Gastroesophageal sphincter (tissue), 3 donors: Measurements from ENCODE around the gene FBXW12.

ENCODE experiments used
- POLR2A ChIP-seq, 2 donors: fragments of 450-650 bp; IDR thresholded peaks; one replicate each; pipeline ENCODE4 v1.6.1; 2017; ENCODE audit warnings: antibody characterized with exemption in 2 of 2, mild to moderate bottlenecking in 2 of 2, moderate library complexity in 1 of 2
- TF ChIP-seq, protein P1 (sequence below), 4 experiments: fragments of 200-600 bp in 2 of 4; fragments of 450-650 bp in 2 of 4; sonication (generic) in 1 of 4; IDR thresholded peaks; one replicate each; pipeline ENCODE4 v1.5.1; 2017 to 2019; ENCODE audit warnings: antibody characterized with exemption in 4 of 4, mild to moderate bottlenecking in 2 of 4, moderate library complexity in 2 of 4

DNA sequence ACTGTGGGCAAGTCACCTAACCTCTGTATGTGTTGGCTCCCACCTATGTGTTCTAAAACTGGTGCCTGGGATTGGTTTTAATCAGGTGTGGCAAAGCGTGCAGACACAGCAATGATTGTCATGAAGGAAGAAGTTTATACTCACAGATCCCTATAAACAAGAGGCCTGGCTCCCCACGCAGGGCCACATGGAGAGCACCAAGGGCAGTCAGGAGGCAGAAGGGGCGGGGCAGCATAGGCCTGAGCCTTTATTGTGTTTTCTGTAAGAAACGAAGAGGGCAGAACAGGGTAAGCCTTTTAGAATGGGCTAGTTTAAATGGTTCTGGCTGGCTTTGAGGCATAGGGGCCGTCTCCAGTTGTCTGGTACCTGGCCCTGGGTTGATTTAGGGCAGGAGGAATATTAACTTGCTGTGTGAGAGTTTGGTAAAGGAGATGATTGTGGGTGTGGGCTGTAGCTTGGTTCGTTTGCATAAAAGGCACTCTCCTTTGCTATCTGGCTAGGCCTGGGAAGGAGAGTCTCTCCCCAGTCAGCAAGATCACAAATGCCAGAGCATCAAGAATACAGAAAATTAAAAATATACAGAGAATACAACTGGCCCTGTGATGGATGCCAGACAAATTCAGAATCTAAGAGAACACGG, 2.2 kb upstream of the FBXW12 start:
- TF ChIP-seq, protein P1, sequence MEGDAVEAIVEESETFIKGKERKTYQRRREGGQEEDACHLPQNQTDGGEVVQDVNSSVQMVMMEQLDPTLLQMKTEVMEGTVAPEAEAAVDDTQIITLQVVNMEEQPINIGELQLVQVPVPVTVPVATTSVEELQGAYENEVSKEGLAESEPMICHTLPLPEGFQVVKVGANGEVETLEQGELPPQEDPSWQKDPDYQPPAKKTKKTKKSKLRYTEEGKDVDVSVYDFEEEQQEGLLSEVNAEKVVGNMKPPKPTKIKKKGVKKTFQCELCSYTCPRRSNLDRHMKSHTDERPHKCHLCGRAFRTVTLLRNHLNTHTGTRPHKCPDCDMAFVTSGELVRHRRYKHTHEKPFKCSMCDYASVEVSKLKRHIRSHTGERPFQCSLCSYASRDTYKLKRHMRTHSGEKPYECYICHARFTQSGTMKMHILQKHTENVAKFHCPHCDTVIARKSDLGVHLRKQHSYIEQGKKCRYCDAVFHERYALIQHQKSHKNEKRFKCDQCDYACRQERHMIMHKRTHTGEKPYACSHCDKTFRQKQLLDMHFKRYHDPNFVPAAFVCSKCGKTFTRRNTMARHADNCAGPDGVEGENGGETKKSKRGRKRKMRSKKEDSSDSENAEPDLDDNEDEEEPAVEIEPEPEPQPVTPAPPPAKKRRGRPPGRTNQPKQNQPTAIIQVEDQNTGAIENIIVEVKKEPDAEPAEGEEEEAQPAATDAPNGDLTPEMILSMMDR (IDR thresholded peaks at IDR 0.05): no peak
- TF ChIP-seq POLR2A (IDR thresholded peaks at IDR 0.05): no peak
